Measurements from ENCODE around the gene RGS11. TPM values are rescaled to one million over a fixed set of nuclear protein-coding genes. Genes with fewer than 3 reads are reported as not detected.

Gene RGS11
- 0.36 and 0.59 TPM in 2 replicates for total RNA-seq

DNA sequence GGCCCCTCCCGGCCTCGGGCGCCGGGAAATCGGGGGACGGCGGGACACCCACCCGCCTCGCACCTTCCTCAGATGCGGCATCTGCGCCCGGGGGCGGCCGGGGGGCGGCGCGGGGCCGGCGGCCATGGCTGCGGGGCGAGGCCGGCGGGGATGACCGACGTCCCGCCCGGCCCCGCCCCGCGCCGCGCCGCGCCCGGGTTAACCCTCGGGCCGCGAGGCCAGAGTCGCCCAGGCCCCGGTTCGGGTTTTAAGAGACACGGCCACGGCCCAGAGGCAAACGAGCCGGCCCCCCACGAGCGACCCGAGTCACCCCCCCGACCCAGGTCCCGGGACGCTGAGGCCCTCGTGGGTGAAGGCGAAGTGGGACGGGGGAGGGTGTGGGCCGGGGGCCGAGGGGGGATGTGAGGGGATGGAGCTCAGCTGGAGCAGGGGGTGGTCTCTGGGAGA is at the start of gene RGS11:
Gene RGS11, minus strand, starts transcription at position 159 of the 447 bp plus-strand sequence. Its CDS starts 33 bp downstream, at position 126.
- TF ChIP-seq, protein P1, sequence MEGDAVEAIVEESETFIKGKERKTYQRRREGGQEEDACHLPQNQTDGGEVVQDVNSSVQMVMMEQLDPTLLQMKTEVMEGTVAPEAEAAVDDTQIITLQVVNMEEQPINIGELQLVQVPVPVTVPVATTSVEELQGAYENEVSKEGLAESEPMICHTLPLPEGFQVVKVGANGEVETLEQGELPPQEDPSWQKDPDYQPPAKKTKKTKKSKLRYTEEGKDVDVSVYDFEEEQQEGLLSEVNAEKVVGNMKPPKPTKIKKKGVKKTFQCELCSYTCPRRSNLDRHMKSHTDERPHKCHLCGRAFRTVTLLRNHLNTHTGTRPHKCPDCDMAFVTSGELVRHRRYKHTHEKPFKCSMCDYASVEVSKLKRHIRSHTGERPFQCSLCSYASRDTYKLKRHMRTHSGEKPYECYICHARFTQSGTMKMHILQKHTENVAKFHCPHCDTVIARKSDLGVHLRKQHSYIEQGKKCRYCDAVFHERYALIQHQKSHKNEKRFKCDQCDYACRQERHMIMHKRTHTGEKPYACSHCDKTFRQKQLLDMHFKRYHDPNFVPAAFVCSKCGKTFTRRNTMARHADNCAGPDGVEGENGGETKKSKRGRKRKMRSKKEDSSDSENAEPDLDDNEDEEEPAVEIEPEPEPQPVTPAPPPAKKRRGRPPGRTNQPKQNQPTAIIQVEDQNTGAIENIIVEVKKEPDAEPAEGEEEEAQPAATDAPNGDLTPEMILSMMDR (IDR thresholded peaks at IDR 0.05; ENCODE audit: extremely low read depth, low read depth, low read length): no peak
- Histone ChIP-seq H3K27ac (ENCODE audit: low read depth, low read length) (no peak within 1 kb of the TSS), H3K27me3 (ENCODE audit: insufficient read depth, low read length) (peaks cover 27% of the 10 kb centered on the region), H4K20me1 (ENCODE audit: insufficient read depth, low read length) (no peaks in the 10 kb centered on the region), H3K9me3 (ENCODE audit: low read depth, low read length) (no peaks in the 10 kb centered on the region), H3K4me3 (ENCODE audit: insufficient read depth, low read length) (no peak within 1 kb of the TSS), H2AFZ (ENCODE audit: low read length) (no peak within 1 kb of the TSS), H3K4me2 (ENCODE audit: insufficient read depth, low read length) (no peak within 1 kb of the TSS), H3K79me2 (ENCODE audit: insufficient read depth, low read length) (no peaks in the 10 kb centered on the region), H3K4me1 (ENCODE audit: insufficient read depth, low read length) (no peaks in the 10 kb centered on the region), H3K36me3 (ENCODE audit: insufficient read depth, low read length) (no peaks in the 10 kb centered on the region)
- DNase-seq (ENCODE audit: insufficient read length, low spot score, missing footprints): peak; percentile 91

DNA sequence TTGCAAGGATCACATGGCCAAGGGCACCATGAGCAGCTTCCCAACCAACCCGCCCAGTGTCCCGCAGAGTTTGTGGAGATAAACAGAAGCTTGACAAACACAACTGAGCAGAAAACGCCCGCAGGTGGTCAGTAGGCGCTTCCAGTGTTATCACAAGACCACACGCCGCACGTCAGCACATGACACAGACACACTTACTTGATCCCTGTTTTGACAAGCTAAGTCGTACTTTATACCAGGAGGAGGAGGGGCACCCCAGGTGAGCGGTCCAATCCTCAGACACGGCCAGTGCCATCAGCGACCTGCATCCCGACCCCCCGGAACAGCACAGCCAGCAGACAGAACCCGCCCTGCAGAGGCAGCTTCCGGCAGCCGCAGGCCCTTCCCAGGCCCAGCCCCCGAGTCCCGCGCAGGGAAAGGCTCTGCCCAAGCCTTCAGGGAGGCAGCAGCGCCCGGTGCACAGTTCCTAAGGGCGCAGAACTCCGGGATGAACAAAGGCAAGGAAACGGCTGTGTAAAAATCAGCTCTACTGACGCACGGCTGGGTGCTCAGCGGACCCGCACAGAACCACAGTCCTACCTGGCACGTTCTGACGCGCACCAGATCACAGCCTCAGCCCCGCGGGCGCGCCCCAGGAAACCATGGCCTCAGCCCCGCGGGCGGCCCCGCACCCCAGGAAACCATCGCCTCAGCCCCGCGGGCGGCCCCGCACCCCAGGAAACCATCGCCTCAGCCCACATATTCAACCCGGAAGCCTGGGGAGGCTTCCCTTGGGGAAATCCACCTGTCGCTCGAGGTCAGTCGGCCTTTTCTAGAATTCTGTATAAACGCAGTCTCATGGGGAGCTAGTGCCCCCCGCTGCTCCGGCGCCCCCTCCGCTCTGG is 48.9 kb upstream of the RGS11 start:
- peak; percentile 72 for DNase-seq (ENCODE audit: insufficient read length, low spot score, missing footprints)
- H3K4me3 ChIP-seq (ENCODE audit: insufficient read depth, low read length): no peak overlapping the region
- no peak overlapping the region for H3K27ac ChIP-seq (ENCODE audit: low read depth, low read length)
- TF ChIP-seq, protein P1 (IDR thresholded peaks at IDR 0.05; ENCODE audit: extremely low read depth, low read depth, low read length): no peak
- H4K20me1 ChIP-seq (ENCODE audit: insufficient read depth, low read length): peaks cover 52% of the 10 kb centered on the region
- H3K4me1 ChIP-seq (ENCODE audit: insufficient read depth, low read length): peaks cover 13% of the 10 kb centered on the region
- peaks cover 64% of the 10 kb centered on the region for H3K79me2 ChIP-seq (ENCODE audit: insufficient read depth, low read length)
- H3K27me3 ChIP-seq (ENCODE audit: insufficient read depth, low read length): no peaks in the 10 kb centered on the region
- no peak overlapping the region for H3K4me2 ChIP-seq (ENCODE audit: insufficient read depth, low read length)
- no peaks in the 10 kb centered on the region for H3K36me3 ChIP-seq (ENCODE audit: insufficient read depth, low read length)
- no peaks in the 10 kb centered on the region for H3K9me3 ChIP-seq (ENCODE audit: low read depth, low read length)
- no peak overlapping the region for H2AFZ ChIP-seq (ENCODE audit: low read length)

DNA sequence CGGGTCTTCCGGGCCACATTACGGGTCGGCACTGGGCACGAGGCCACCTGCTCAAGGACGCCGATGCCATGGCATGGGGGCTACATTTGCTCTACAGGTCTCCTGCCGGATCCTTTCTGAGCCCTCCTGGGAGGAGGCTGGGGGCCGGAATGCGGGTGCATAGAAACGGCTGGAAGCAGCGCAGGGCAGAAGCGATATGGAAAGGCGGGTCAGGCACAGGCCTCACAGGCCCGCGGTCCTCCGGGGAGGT is 48.4 kb upstream of the RGS11 start:
- Histone ChIP-seq H3K27me3 (ENCODE audit: insufficient read depth, low read length) (no peaks in the 10 kb centered on the region), H2AFZ (ENCODE audit: low read length) (no peak overlapping the region), H3K9me3 (ENCODE audit: low read depth, low read length) (no peaks in the 10 kb centered on the region), H4K20me1 (ENCODE audit: insufficient read depth, low read length) (peaks cover 56% of the 10 kb centered on the region), H3K27ac (ENCODE audit: low read depth, low read length) (no peak overlapping the region), H3K4me2 (ENCODE audit: insufficient read depth, low read length) (no peak overlapping the region), H3K36me3 (ENCODE audit: insufficient read depth, low read length) (no peaks in the 10 kb centered on the region), H3K4me3 (ENCODE audit: insufficient read depth, low read length) (no peak overlapping the region), H3K4me1 (ENCODE audit: insufficient read depth, low read length) (peaks cover 13% of the 10 kb centered on the region), H3K79me2 (ENCODE audit: insufficient read depth, low read length) (peaks cover 70% of the 10 kb centered on the region)
- TF ChIP-seq, protein P1 (IDR thresholded peaks at IDR 0.05; ENCODE audit: extremely low read depth, low read depth, low read length): no peak
- no peak for DNase-seq (ENCODE audit: insufficient read length, low spot score, missing footprints)

DNA sequence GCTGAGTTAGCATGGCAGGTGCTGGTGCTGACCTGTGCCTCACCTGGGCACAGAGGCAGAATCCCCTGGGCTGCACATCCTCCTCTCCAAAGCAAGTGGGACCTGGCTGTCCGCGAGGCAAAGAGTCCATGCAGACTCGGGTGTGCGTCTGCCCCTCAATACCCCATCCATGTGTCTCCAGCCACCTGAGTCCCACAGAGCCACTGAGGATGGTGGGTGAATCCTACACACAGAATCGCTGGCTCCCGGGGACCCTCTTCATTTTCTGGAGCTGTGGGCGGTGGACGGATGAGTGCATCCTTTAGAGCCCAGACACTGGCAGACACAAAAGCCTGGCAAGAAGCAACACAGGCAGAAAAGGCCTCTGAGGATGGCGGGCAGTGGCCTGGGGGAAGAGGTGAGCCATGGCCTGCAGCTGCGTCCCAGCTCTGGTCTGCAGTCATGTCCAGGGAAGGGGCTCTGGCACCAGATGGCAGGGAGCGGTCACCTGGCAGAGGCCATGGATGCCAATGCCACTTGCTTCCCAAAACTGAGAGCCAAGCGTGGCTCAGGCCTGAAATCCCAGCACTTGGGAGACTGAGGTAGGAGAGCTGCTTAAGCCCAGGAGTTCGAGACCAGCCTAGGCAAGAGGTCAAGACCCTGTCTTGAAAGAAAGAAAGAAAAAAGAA is 46.9 kb upstream of the RGS11 start:
- TF ChIP-seq, protein P1 (IDR thresholded peaks at IDR 0.05; ENCODE audit: extremely low read depth, low read depth, low read length): no peak
- Histone ChIP-seq H3K36me3 (ENCODE audit: insufficient read depth, low read length) (no peaks in the 10 kb centered on the region), H3K27ac (ENCODE audit: low read depth, low read length) (no peak overlapping the region), H3K4me3 (ENCODE audit: insufficient read depth, low read length) (no peak overlapping the region), H3K79me2 (ENCODE audit: insufficient read depth, low read length) (peaks cover 72% of the 10 kb centered on the region), H3K9me3 (ENCODE audit: low read depth, low read length) (no peaks in the 10 kb centered on the region), H3K27me3 (ENCODE audit: insufficient read depth, low read length) (no peaks in the 10 kb centered on the region), H3K4me2 (ENCODE audit: insufficient read depth, low read length) (no peak overlapping the region), H2AFZ (ENCODE audit: low read length) (no peak overlapping the region), H3K4me1 (ENCODE audit: insufficient read depth, low read length) (peaks cover 7% of the 10 kb centered on the region), H4K20me1 (ENCODE audit: insufficient read depth, low read length) (peaks cover 59% of the 10 kb centered on the region)
- DNase-seq (ENCODE audit: insufficient read length, low spot score, missing footprints): peak; percentile 68
